ENCODE results near the gene KCNE1. TPM values are rescaled to one million over a fixed set of nuclear protein-coding genes. Genes with fewer than 3 reads are reported as not detected.

Gene KCNE1
- polyA plus RNA-seq, 1 donor: 1.2 TPM

Other genes with a start within 250 kb of the KCNE1 start
- 0.37 TPM for gene KCNE2, start 148.2 kb downstream of the KCNE1 start, polyA plus RNA-seq
- 11.8 TPM for gene SMIM11, start 136.7 kb downstream of the KCNE1 start, polyA plus RNA-seq
- gene SMIM34, start 88.3 kb downstream of the KCNE1 start, polyA plus RNA-seq: 0.09 TPM
- gene RCAN1, start 102.9 kb upstream of the KCNE1 start, polyA plus RNA-seq: 41.1 TPM
- gene CLIC6, start 156.8 kb upstream of the KCNE1 start, polyA plus RNA-seq: 18.2 TPM

Data from large intestine (tissue), 1 donor.